Coronary artery (tissue), 2 donors: ENCODE results near the gene PRKN.

Experiments used
- DNase-seq: peaks from one replicate; pipeline ENCODE4 v3.0.0-alpha.2; 2017; ENCODE audit warnings: low spot score
- H3K27ac ChIP-seq, 2 donors: fragments of 200-600 bp; sonication (generic); one replicate each; pipeline ENCODE4 v1.5.1; 2016 to 2019
- H3K4me3 ChIP-seq: fragments of 200-600 bp; sonication (generic); 2 replicates; pipeline ENCODE4 v1.5.1; 2016; ENCODE audit warnings: mild to moderate bottlenecking, moderate library complexity
- CTCF ChIP-seq: fragments of 200-600 bp; sonication (generic); IDR thresholded peaks from one replicate; pipeline ENCODE4 v1.5.1; 2019; ENCODE audit warnings: antibody characterized with exemption

PRKN gene

GRCh38 chr6:162627825-162628224, 99.7 kb downstream of the PRKN start:
- TF ChIP-seq CTCF, result no peak
- Histone ChIP-seq H3K4me3 (no peak overlapping the region), H3K27ac (no peak overlapping the region)
- DNase-seq, result no peak

- Histone ChIP-seq H3K4me3 (no peak overlapping the region), H3K27ac (no peak overlapping the region)
- TF ChIP-seq CTCF, result no peak
- no peak for DNase-seq
Measured at GRCh38 chr6:162627362-162627761, 100.2 kb downstream of the PRKN start.

- Histone ChIP-seq H3K4me3 (no peak overlapping the region), H3K27ac (no peak overlapping the region)
- TF ChIP-seq CTCF, result no peak
- DNase-seq, result no peak
Measured at GRCh38 chr6:162626869-162627268, 100.7 kb downstream of the PRKN start.

DNA sequence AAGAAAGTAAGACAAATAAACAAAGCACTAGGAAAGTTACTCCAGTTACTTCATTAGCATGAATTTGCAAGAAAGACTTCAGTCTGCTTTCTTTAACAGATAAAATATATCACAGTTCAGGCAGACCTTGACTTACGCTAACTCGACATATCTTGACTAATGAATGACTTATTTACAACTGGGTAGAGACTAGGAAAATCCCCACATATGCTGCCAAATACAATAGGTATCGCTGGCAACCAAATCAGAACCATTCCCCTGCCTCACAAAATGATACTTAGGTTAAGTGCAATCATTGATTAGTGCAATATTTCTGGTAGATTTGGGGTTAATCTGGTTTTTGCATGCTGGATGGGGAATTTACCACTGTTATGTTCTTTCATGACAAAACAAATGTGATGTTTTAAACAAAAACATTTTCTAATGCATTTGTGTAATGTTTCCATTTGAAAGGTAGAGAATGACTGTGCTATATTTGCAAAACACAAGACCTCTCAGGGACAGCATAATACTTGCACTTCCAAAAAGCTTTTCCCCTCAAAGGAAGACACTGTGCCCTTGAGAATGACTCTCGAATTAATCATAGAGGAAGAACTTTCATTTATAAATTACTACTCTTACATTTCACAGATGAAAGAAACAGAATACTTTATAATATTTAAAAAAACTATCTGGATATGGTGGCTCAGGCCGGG, 101.6 kb downstream of the PRKN start:
- DNase-seq, result no peak
- TF ChIP-seq CTCF, result no peak
- Histone ChIP-seq H3K4me3 (no peak overlapping the region), H3K27ac (no peak overlapping the region)

DNA sequence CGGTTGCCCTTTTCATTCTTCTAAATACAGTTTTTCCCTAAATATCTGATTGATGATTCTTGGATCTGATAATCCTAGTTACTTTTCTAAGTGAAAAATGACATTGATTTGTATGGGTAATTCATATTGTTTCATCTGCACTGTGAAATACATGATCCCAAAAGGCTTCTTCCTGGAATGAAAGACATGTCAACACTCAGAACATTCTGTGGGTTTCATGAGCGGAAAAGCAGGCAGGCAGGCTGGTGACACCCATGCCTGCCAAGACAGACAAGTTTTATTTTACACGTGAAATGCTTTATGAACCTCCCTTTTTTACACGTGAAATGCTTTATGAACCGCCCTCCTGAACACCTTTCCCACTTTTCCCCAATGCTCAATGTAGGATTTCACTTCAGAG, 105.0 kb downstream of the PRKN start:
- H3K4me3 ChIP-seq, result no peak overlapping the region
- no peak for DNase-seq
- no peak overlapping the region for H3K27ac ChIP-seq
- no peak for TF ChIP-seq CTCF

DNA sequence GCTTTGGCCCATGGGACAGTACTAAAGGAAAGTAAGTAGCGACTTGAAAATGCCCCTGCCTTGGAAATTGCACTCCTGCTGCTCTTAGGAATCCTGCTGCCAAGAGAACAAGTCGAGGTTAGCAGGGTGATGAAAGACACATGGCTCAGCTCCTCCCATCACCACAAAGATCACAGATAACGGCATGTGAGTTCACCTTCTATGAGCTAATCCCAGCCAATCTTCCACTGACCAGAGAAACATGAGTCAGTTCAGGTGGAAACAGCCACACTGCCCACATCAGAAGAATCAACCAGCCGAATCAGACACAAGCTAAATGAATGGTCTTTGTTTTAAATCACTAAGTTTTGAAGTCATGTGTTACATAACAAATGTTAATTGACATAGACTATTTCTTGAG, 106.3 kb downstream of the PRKN start:
- Histone ChIP-seq H3K4me3 (no peak overlapping the region), H3K27ac (no peak overlapping the region)
- TF ChIP-seq CTCF, result no peak
- no peak for DNase-seq

DNA sequence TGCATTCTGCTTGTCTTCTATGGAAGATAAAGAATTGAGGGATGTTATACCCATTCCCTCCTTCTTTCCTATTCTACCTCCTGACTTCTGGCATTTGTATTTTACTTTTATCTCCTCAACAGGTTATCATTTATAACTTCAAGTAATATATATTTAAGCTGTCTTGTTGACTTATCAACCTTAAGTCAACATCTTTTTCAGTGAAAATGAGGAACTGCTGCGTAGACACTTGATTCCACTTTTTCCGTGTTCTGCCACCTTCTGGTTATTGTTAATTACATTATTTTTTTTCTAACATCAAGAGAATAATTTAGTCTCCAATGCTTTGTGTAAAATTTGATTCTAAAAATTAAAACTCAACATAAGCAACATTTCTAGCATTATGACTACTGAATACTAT, 107.5 kb downstream of the PRKN start:
- DNase-seq, result no peak
- H3K4me3 ChIP-seq, result no peak overlapping the region
- no peak for TF ChIP-seq CTCF
- H3K27ac ChIP-seq, result no peak overlapping the region
